H1 (cell line): Measurements from ENCODE around the gene GATC. TPM values are rescaled to one million over a fixed set of nuclear protein-coding genes. Genes with fewer than 3 reads are reported as not detected.

Experiments used
- CTCF ChIA-PET: fragments of 300-600 bp; sonication (Branson Sonifier 250); formaldehyde crosslinking; loops from one replicate; lab custom pipeline; 2021; ENCODE audit not compliant: partially characterized antibody; lab: Charles Lee
- POLR2A ChIA-PET: fragments of 300-600 bp; sonication (Branson Sonifier 250); formaldehyde crosslinking; loops from one replicate; lab custom pipeline; 2021; ENCODE audit warnings: inconsistent platforms; ENCODE audit not compliant: partially characterized antibody; lab: Charles Lee
- DNase-seq, 2 experiments: peaks; one replicate each; pipeline versions ENCODE4 v3.0.0 to v3.0.0-alpha.2; 2010 to 2022; ENCODE audit warnings: low spot score in 2 of 2, low read depth in 1 of 2, mixed read lengths in 1 of 2
- FAIRE-seq: peaks from 2 replicates; lab custom pipeline; 2011; peaks lifted over from hg19 to GRCh38; lab: Jason Lieb, UNC
- H2AFZ ChIP-seq: 2 replicates; pipeline ENCODE4 v1.8.1; 2012; ENCODE audit warnings: low read length, inconsistent platforms
- H2AK5ac ChIP-seq: 2 replicates; pipeline ENCODE4 v1.6.1; 2013; ENCODE audit warnings: low read depth, low read length
- H2BK120ac ChIP-seq: replicated peaks from 2 replicates; pipeline ENCODE3; 2013; ENCODE audit warnings: low read depth, low read length, inconsistent platforms
- H2BK12ac ChIP-seq: 2 replicates; pipeline ENCODE4 v1.6.1; 2013; ENCODE audit warnings: low read depth, low read length
- H2BK15ac ChIP-seq: 2 replicates; pipeline ENCODE4 v1.6.1; 2013; ENCODE audit warnings: low read length
- H2BK20ac ChIP-seq: 2 replicates; pipeline ENCODE4 v1.6.1; 2013; ENCODE audit warnings: low read length
- H2BK5ac ChIP-seq: 2 replicates; pipeline ENCODE4 v1.6.1; 2013; ENCODE audit warnings: low read depth, low read length
- H3K14ac ChIP-seq: 2 replicates; pipeline ENCODE4 v1.6.1; 2013; ENCODE audit warnings: inconsistent platforms; ENCODE audit not compliant: insufficient read length
- H3K18ac ChIP-seq: 2 replicates; pipeline ENCODE4 v1.6.1; 2013; ENCODE audit warnings: low read length; ENCODE audit errors: extremely low read depth
- H3K23ac ChIP-seq: 2 replicates; pipeline ENCODE4 v1.6.1; 2013; ENCODE audit warnings: inconsistent platforms; ENCODE audit not compliant: insufficient read length
- H3K23me2 ChIP-seq: 2 replicates; pipeline ENCODE4 v1.6.1; 2013; ENCODE audit warnings: low read depth, low read length
- H3K27ac ChIP-seq: 2 replicates; pipeline ENCODE4 v1.6.1; 2011; ENCODE audit warnings: low read depth, low read length, inconsistent platforms
- H3K27me3 ChIP-seq, 4 experiments: replicated peaks in 1 of 4; 1 replicate in 1 of 4; 2 replicates in 3 of 4; pipeline versions ENCODE4 v1.6.1 to v1.8.1; 2011 to 2013; ENCODE audit warnings: low read length in 3 of 4, mild to moderate bottlenecking in 3 of 4, inconsistent platforms in 2 of 4, mixed read lengths in 2 of 4, moderate library complexity in 1 of 4; ENCODE audit not compliant: control insufficient read depth in 3 of 4, insufficient read depth in 3 of 4; ENCODE audit errors: extremely low read depth in 1 of 4
- H3K36me3 ChIP-seq, 4 experiments: 2 replicates each; pipeline versions ENCODE4 v1.6.1 to v1.8.1; 2011 to 2013; ENCODE audit warnings: mild to moderate bottlenecking in 4 of 4, low read length in 3 of 4, moderate library complexity in 2 of 4, control low read depth in 1 of 4, inconsistent platforms in 1 of 4; ENCODE audit not compliant: insufficient read depth in 4 of 4, control insufficient read depth in 2 of 4
- H3K4ac ChIP-seq: replicated peaks from 2 replicates; pipeline ENCODE3; 2013; ENCODE audit warnings: low read length, low read depth, mixed read lengths, inconsistent platforms; ENCODE audit not compliant: insufficient read length
- H3K4me1 ChIP-seq, 4 experiments: replicated peaks in 1 of 4; 1 replicate in 1 of 4; 2 replicates in 3 of 4; pipeline versions ENCODE4 v1.6.1 to v1.8.1; 2011 to 2013; ENCODE audit warnings: low read length in 3 of 4, inconsistent platforms in 2 of 4, mixed read lengths in 1 of 4; ENCODE audit not compliant: insufficient read depth in 4 of 4, control insufficient read depth in 3 of 4
- H3K4me2 ChIP-seq, 2 experiments: 2 replicates each; pipeline versions ENCODE4 v1.6.1 to v1.8.1; 2011 to 2013; ENCODE audit warnings: low read depth in 2 of 2, low read length in 2 of 2, control low read depth in 1 of 2, inconsistent platforms in 1 of 2, mild to moderate bottlenecking in 1 of 2; ENCODE audit not compliant: insufficient read depth in 1 of 2
- H3K4me3 ChIP-seq, 4 experiments: fragments of 200-600, 300-600 bp in 1 of 4; sonication (generic), shearing (Covaris generic), sonication (Bioruptor Twin) in 1 of 4; 2 replicates each; pipeline versions ENCODE4 v1.5.1 to v1.8.1; 2011 to 2016; ENCODE audit warnings: low read length in 4 of 4, low read depth in 3 of 4, control low read depth in 2 of 4, inconsistent platforms in 2 of 4, mild to moderate bottlenecking in 2 of 4, mixed read lengths in 1 of 4, moderate library complexity in 1 of 4; ENCODE audit not compliant: insufficient read depth in 2 of 4; ENCODE audit errors: extremely low read depth in 1 of 4
- H3K56ac ChIP-seq: replicated peaks from 2 replicates; pipeline ENCODE3; 2013; ENCODE audit warnings: low read depth, mild to moderate bottlenecking, mixed read lengths, low read length, inconsistent platforms; ENCODE audit not compliant: insufficient read length
- H3K79me1 ChIP-seq: 2 replicates; pipeline ENCODE4 v1.6.1; 2013; ENCODE audit warnings: low read depth, low read length, control low read depth
- H3K79me2 ChIP-seq, 2 experiments: 2 replicates each; pipeline versions ENCODE4 v1.6.1 to v1.8.1; 2012 to 2013; ENCODE audit warnings: low read length in 2 of 2, mild to moderate bottlenecking in 2 of 2, inconsistent platforms in 1 of 2; ENCODE audit not compliant: insufficient read depth in 2 of 2, control insufficient read depth in 1 of 2
- H3K9ac ChIP-seq, 4 experiments: replicated peaks in 1 of 4; 1 replicate in 1 of 4; 2 replicates in 3 of 4; pipeline versions ENCODE4 v1.6.1 to v1.8.1; 2011 to 2013; ENCODE audit warnings: low read depth in 3 of 4, low read length in 3 of 4, control low read depth in 2 of 4, mild to moderate bottlenecking in 2 of 4, moderate library complexity in 2 of 4, inconsistent platforms in 1 of 4; ENCODE audit errors: extremely low read depth in 1 of 4
- H3K9me3 ChIP-seq, 2 experiments: 2 replicates each; pipeline versions ENCODE4 v1.6.1 to v1.8.1; 2012 to 2013; ENCODE audit warnings: mild to moderate bottlenecking in 2 of 2, moderate library complexity in 2 of 2, control low read depth in 1 of 2, inconsistent platforms in 1 of 2, low read depth in 1 of 2, low read length in 1 of 2, mixed read lengths in 1 of 2; ENCODE audit not compliant: insufficient read depth in 2 of 2
- H4K20me1 ChIP-seq, 2 experiments: replicated peaks in 1 of 2; 2 replicates each; pipeline versions ENCODE3 to v1.8.1; 2011 to 2013; ENCODE audit warnings: inconsistent platforms in 2 of 2, low read length in 2 of 2, mild to moderate bottlenecking in 1 of 2; ENCODE audit not compliant: insufficient read depth in 2 of 2, control insufficient read depth in 1 of 2
- H4K5ac ChIP-seq: 2 replicates; pipeline ENCODE4 v1.6.1; 2013; ENCODE audit warnings: low read length, low read depth, mixed read lengths, inconsistent platforms; ENCODE audit not compliant: insufficient read length
- H4K8ac ChIP-seq: 2 replicates; pipeline ENCODE4 v1.8.0; 2013; ENCODE audit warnings: mild to moderate bottlenecking, moderate library complexity, low read length, inconsistent platforms; ENCODE audit not compliant: insufficient read depth; ENCODE audit errors: extremely low read depth
- H4K91ac ChIP-seq: replicated peaks from 2 replicates; pipeline ENCODE3; 2013; ENCODE audit warnings: low read length, mixed read lengths, inconsistent platforms; ENCODE audit not compliant: insufficient read length
- CHD2 ChIP-seq: IDR thresholded peaks from 2 replicates; pipeline ENCODE4 v1.6.1; 2012; ENCODE audit warnings: low read length, improper control_type of control experiment
- EP300 ChIP-seq, 2 experiments: IDR thresholded peaks; 1 replicate in 1 of 2; 2 replicates in 1 of 2; pipeline ENCODE4 v1.6.1; 2011 to 2012; ENCODE audit warnings: low read depth in 2 of 2, low read length in 2 of 2, mild to moderate bottlenecking in 2 of 2, borderline replicate concordance in 1 of 2, inconsistent platforms in 1 of 2, moderate library complexity in 1 of 2
- KDM5A ChIP-seq: fragments of 200-600 bp; IDR thresholded peaks from 2 replicates; pipeline ENCODE4 v1.7.1; 2012; ENCODE audit warnings: mild to moderate bottlenecking, low read length, inconsistent platforms, mixed read lengths
- MAFK ChIP-seq: IDR thresholded peaks from 2 replicates; pipeline ENCODE4 v1.6.1; 2012; ENCODE audit warnings: low read depth, mild to moderate bottlenecking, improper control_type of control experiment, low read length
- POLR2A ChIP-seq, 2 experiments: IDR thresholded peaks; 1 replicate in 1 of 2; 2 replicates in 1 of 2; pipeline ENCODE4 v1.6.1; 2011; ENCODE audit warnings: low read depth in 2 of 2, low read length in 2 of 2, mild to moderate bottlenecking in 2 of 2; ENCODE audit errors: control extremely low read depth in 1 of 2
- POLR2AphosphoS5 ChIP-seq: IDR thresholded peaks from 2 replicates; pipeline ENCODE4 v1.6.1; 2011; ENCODE audit warnings: low read depth, low read length
- SIN3A ChIP-seq, 2 experiments: IDR thresholded peaks in 1 of 2; conservative IDR thresholded peaks in 1 of 2; 2 replicates each; pipeline ENCODE4 v1.6.1; 2011 to 2012; ENCODE audit warnings: low read length in 2 of 2, improper control_type of control experiment in 1 of 2, low read depth in 1 of 2, mild to moderate bottlenecking in 1 of 2
- SIRT6 ChIP-seq: IDR thresholded peaks from one replicate; pipeline ENCODE4 v1.7.1; 2012; ENCODE audit warnings: low read length, inconsistent platforms
- SP4 ChIP-seq: IDR thresholded peaks from 2 replicates; pipeline ENCODE4 v1.6.1; 2012; ENCODE audit warnings: low read length, inconsistent platforms
- WGBS, 2 experiments: shearing (Covaris generic) in 1 of 2; methylation state at CpG; one replicate each; pipeline versions ENCODE4 v1.1.6 to v1.1.7; 2013 to 2015; ENCODE audit warnings: low lambda C conversion rate in 2 of 2, mixed read lengths in 2 of 2, inconsistent platforms in 1 of 2, low coverage in 1 of 2, missing lambda C conversion rate in 1 of 2; ENCODE audit not compliant: insufficient replicate concordance in 2 of 2, insufficient coverage in 1 of 2, insufficient read length in 1 of 2; ENCODE audit errors: extremely low coverage in 1 of 2, missing lambda C conversion rate in 1 of 2; 5-methylcytosine and 5-hydroxymethylcytosine counted together
- polyA plus RNA-seq, 7 experiments: library from polyadenylated mRNA; depleted of rRNA in 3 of 7; stranded (reverse) in 5 of 7; unstranded in 2 of 7; fragments of >200 nt in 5 of 7; fragments of 200-250 nt in 2 of 7; gene quantifications; 1 replicate in 5 of 7; 2 replicates in 1 of 7; 4 replicates in 1 of 7; pipeline versions ENCODE4 v1.2.1 to v1.2.3, GENCODE V29; 2011 to 2013; ENCODE audit warnings: missing spikeins in 2 of 7, mixed read lengths in 2 of 7
- total RNA-seq: library from RNA; stranded (reverse); fragmentation: NEBNext Ultra II Directional; extraction: Animal tissue kit (Norgen Biotek cat#: 25700); gene quantifications from 2 replicates; pipeline ENCODE4 v1.2.1, GENCODE V29; 2021

Gene GATC
- total and polyA plus RNA-seq, 2 of the 8 experiments (the other 6 are each of a cell fraction or from before 2014, with no cell fraction given) = 13.2 to 30.4 TPM

- peaks cover 14 to 20% of the 10 kb centered on the region in 2 experiments for H4K20me1 ChIP-seq
- POLR2A ChIA-PET = interaction anchor here (0.5 to 18.7 kb wide), 18 partner anchors 10 to 1251 kb away, joined by 3 to 365 read pairs (median 4); partner anchors contain the start of genes DYNLL1, GATC and TRIAP1
- H3K56ac ChIP-seq = no peak overlapping the region
- H3K9ac ChIP-seq = peak overlapping the region in 1 of 4 experiments; percentile 39; a peak in 1 of 7 replicates
- no peak overlapping the region for H2BK120ac ChIP-seq
- no peaks in the 10 kb centered on the region for H3K4me1 ChIP-seq
- 91% methylated on average over 5 of the region's 5 CpGs; no CpG with 5 or more reads in 1 of the 2 experiments for WGBS, 2 experiments
- CTCF ChIA-PET = interaction anchor here (0.6 to 9.3 kb wide), 18 partner anchors 9 to 196 kb away, joined by 3 to 152 read pairs (median 4); partner anchors contain the start of genes COX6A1 and PLA2G1B
- H2AFZ ChIP-seq = no peak overlapping the region
- H4K8ac ChIP-seq = no peak overlapping the region
- H3K36me3 ChIP-seq = peaks cover 43 to 73% (median 61%) of the 10 kb centered on the region in 4 experiments
- H3K4ac ChIP-seq = no peak overlapping the region
- H3K27ac ChIP-seq = no peak overlapping the region
- H2AK5ac ChIP-seq = no peak overlapping the region
- no peaks in the 10 kb centered on the region for H3K27me3 ChIP-seq
- H3K79me2 ChIP-seq = peaks cover 0 to 46% of the 10 kb centered on the region in 2 experiments; a peak in 3 of 4 replicates
- H3K9me3 ChIP-seq = no peaks in the 10 kb centered on the region
- H2BK15ac ChIP-seq = no peak overlapping the region
- TF ChIP-seq POLR2AphosphoS5 = peak; percentile 48; the same call in 1 of the 2 replicates
- TF ChIP-seq POLR2A (IDR thresholded peaks at IDR 0.05; ENCODE audit: control extremely low read depth in 1 of 2, low read depth in 2 of 2, low read length in 2 of 2) = peak in 1 of 2 experiments; percentile 49; a peak in 1 of 3 replicates
- TF ChIP-seq KDM5A = no peak
- no peak for TF ChIP-seq MAFK
- no peak for TF ChIP-seq SIN3A (conservative IDR thresholded peaks at IDR 0.05 in 1 of 2, IDR thresholded peaks at IDR 0.05 in 1 of 2; ENCODE audit: low read depth in 1 of 2, low read length in 2 of 2)
- no peak for TF ChIP-seq EP300 (IDR thresholded peaks at IDR 0.05; ENCODE audit: borderline replicate concordance in 1 of 2, low read depth in 2 of 2, low read length in 2 of 2)
- TF ChIP-seq SP4 = no peak
- no peak for TF ChIP-seq SIRT6
- TF ChIP-seq CHD2 = no peak
- no peak overlapping the region for H3K4me3 ChIP-seq
- H3K79me1 ChIP-seq = peaks cover 3% of the 10 kb centered on the region
- no peak overlapping the region for H3K4me2 ChIP-seq
- H4K91ac ChIP-seq = no peak overlapping the region
- H3K14ac ChIP-seq = no peak overlapping the region
- H2BK5ac ChIP-seq = no peak overlapping the region
- H3K23ac ChIP-seq = no peak overlapping the region
- H3K23me2 ChIP-seq = peaks cover 3% of the 10 kb centered on the region; the same call in 1 of the 2 replicates
- DNase-seq (no peak), FAIRE-seq (no peak)
- H3K18ac ChIP-seq = no peak overlapping the region
- no peak overlapping the region for H2BK12ac ChIP-seq
- no peak overlapping the region for H4K5ac ChIP-seq
- H2BK20ac ChIP-seq = no peak overlapping the region
Observed at GRCh38 chr12:120463712-120464111, 17.5 kb downstream of the GATC start.
